ENCODE measurements around the gene RAB6B. TPM values are rescaled to one million over a fixed set of nuclear protein-coding genes. Genes with fewer than 3 reads are reported as not detected.

Gene RAB6B
- total RNA-seq, 1 donor = 0.52 TPM

- H3K4me1 ChIP-seq (ENCODE audit: insufficient read depth, low read length) = no peaks in the 10 kb centered on the region
- no peak overlapping the region for H3K4me3 ChIP-seq (ENCODE audit: low read length)
- no peaks in the 10 kb centered on the region for H3K9me3 ChIP-seq (ENCODE audit: low read depth, low read length)
- no peaks in the 10 kb centered on the region for H3K27me3 ChIP-seq (ENCODE audit: insufficient read depth, low read length)
Observed at GRCh38 chr3:133934996-133935842, 39.5 kb upstream of the RAB6B start.

DNA sequence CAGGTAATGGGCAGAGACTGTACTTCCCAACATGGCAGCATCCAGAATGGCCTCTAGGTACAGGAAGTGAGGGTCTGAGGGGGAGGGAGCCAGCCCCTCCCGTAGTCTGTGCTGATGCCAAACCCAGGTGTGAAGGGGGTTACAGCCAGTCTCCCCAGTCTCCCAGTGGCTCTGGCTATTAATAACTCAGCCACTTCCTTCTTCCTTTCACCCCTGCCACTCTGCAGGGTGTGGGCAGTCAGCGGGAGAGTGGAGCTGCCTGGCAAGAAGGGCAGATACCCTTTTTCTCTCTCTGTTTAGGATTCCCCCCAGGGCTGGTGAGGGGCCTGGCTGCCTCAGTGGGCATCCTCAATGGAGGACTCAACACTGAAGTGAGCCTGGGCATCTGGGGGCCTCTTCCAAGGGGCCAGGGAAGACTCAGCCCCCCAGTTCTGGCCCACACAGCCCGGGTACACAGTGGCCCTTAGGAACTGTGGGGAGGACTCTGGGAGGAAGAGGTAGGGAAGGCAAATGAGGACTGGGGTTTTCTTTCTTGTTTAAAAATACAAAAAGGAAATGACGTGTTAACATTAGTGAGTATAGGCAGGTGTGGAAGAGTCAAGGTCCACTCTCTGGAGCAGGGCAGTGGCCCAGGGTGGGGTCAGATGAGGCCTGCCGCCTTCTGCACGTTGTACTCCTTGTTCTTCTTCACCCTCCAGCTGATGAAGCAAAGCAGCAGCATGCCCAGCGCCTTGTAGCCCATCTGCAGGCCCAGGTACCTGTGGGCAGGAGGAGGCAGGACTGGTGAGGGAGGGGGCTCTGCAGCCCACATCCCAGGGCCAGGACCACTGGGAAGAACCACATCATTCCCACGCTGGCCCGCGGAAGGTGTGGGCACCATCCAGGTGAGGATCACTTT, 38.6 kb upstream of the RAB6B start:
- H3K4me1 ChIP-seq (ENCODE audit: insufficient read depth, low read length) = no peaks in the 10 kb centered on the region
- H3K9me3 ChIP-seq (ENCODE audit: low read depth, low read length) = no peaks in the 10 kb centered on the region
- no peak overlapping the region for H3K4me3 ChIP-seq (ENCODE audit: low read length)
- no peaks in the 10 kb centered on the region for H3K27me3 ChIP-seq (ENCODE audit: insufficient read depth, low read length)

DNA sequence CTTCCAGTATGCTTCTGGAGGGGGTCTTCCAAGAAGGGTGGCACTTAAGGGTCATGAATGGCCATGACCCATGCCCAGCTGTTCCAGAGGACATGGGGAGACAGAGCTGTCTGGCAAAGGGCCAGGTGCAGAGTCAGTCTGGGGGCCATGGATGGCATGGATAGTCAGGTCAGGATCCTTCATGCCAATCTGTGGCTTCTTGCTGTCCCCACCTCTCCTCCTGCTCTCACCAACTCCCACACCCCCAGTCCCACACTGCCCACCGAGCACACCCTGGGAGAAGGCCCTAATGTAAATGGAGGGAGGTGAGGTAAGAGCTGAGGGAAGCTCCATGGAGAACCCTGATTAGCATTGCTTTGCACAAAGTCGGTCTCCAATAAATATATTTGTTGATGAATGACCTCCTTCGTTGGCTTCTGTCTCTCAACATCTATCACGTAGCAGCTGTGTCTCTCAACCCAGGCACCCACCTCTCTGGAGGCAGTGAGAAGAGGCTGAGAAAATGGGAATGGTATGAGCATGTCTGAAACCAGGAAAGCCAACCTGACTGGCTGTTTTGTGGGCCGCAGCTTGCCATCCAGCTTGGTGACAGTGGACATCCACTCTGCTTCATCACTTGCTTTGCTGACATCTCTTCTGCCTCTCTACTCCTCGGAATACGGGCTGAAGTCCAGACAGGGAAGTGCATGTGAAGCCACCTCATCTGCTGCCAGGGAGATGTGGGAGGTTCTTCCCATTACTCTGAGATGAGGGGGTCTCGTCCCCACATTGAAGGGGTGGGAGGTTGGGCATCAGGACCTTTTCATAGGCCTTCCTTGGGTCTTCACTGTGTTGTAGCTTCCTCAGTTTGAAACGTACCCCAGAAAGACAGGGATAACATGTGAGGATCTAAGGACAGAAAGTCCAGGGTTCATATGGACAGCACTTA, 37.7 kb upstream of the RAB6B start:
- Histone ChIP-seq H3K27me3 (ENCODE audit: insufficient read depth, low read length) (peaks cover 3% of the 10 kb centered on the region), H3K4me3 (ENCODE audit: low read length) (no peak overlapping the region), H3K4me1 (ENCODE audit: insufficient read depth, low read length) (no peaks in the 10 kb centered on the region)

GRCh38 chr3:133932009-133932408, 36.3 kb upstream of the RAB6B start:
- Histone ChIP-seq H3K27me3 (ENCODE audit: insufficient read depth, low read length) (peaks cover 11% of the 10 kb centered on the region), H3K9me3 (ENCODE audit: low read depth, low read length) (no peaks in the 10 kb centered on the region), H3K4me1 (ENCODE audit: insufficient read depth, low read length) (peaks cover 12% of the 10 kb centered on the region), H3K4me3 (ENCODE audit: low read length) (no peak overlapping the region)

More for the DNA sequence above, 37.7 kb upstream of the RAB6B start:
- no peaks in the 10 kb centered on the region for H3K9me3 ChIP-seq (ENCODE audit: low read depth, low read length)

DNA sequence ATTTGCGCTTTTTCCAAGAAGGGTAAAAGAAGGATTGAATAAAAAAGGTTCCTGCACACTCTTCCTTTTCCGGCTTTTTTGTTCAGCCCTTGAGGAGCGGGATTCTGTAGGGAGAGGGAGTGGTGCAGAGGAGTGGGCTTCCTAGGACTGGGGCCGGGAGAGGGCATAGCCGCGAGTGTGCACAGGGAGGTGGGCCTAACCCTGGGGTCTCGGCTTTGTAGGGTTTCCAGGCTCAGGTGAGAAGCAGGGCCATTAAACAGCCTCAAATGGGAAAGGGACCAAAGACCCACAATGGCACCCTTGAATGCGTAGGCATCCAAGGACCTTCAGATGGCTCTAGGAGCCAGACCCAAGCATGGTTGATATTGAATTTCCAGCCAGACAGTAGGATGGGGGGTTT, 35.4 kb upstream of the RAB6B start:
- H3K4me1 ChIP-seq (ENCODE audit: insufficient read depth, low read length) = peaks cover 13% of the 10 kb centered on the region
- H3K4me3 ChIP-seq (ENCODE audit: low read length) = no peak overlapping the region
- H3K27me3 ChIP-seq (ENCODE audit: insufficient read depth, low read length) = peaks cover 12% of the 10 kb centered on the region
- H3K9me3 ChIP-seq (ENCODE audit: low read depth, low read length) = no peaks in the 10 kb centered on the region

DNA sequence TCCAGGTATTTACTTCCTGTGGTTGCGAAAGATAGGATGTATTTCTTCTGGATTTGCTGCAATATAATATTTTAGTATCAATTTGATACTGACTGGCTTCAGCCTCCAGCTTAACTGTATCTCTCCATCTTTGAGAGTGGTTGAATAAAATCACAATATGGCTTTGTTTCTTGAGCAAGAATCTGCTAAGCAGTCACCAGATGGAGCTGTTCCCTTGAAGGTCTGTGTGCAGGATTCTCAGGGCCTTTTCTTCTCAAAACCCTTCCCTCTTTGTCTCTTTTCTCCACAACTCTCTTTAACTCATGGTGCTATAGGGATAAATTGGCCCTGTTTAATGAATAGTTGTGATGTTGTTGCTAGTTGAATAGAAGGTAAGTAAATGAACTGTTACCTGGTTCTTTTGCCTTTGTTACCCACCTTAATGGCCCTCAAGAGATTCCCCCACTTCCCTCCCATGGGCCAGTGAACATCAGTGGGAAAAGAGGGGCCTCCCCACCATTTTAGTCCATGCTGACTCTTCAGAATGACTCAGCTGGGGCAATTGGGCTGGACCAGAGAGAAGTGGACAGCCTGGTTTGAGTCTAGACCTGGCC, 34.8 kb upstream of the RAB6B start:
- Histone ChIP-seq H3K4me3 (ENCODE audit: low read length) (no peak overlapping the region), H3K9me3 (ENCODE audit: low read depth, low read length) (no peaks in the 10 kb centered on the region), H3K27me3 (ENCODE audit: insufficient read depth, low read length) (peaks cover 12% of the 10 kb centered on the region), H3K4me1 (ENCODE audit: insufficient read depth, low read length) (peaks cover 13% of the 10 kb centered on the region)

GRCh38 chr3:133928903-133929607, 33.4 kb upstream of the RAB6B start:
- peaks cover 12% of the 10 kb centered on the region for H3K27me3 ChIP-seq (ENCODE audit: insufficient read depth, low read length)
- H3K4me1 ChIP-seq (ENCODE audit: insufficient read depth, low read length) = peaks cover 13% of the 10 kb centered on the region
- no peak overlapping the region for H3K4me3 ChIP-seq (ENCODE audit: low read length)
- no peaks in the 10 kb centered on the region for H3K9me3 ChIP-seq (ENCODE audit: low read depth, low read length)

- H3K4me3 ChIP-seq (ENCODE audit: low read length) = no peak overlapping the region
- peaks cover 12% of the 10 kb centered on the region for H3K27me3 ChIP-seq (ENCODE audit: insufficient read depth, low read length)
- H3K4me1 ChIP-seq (ENCODE audit: insufficient read depth, low read length) = peaks cover 13% of the 10 kb centered on the region
- no peaks in the 10 kb centered on the region for H3K9me3 ChIP-seq (ENCODE audit: low read depth, low read length)
Observed at GRCh38 chr3:133928136-133928893, 32.6 kb upstream of the RAB6B start.

DNA sequence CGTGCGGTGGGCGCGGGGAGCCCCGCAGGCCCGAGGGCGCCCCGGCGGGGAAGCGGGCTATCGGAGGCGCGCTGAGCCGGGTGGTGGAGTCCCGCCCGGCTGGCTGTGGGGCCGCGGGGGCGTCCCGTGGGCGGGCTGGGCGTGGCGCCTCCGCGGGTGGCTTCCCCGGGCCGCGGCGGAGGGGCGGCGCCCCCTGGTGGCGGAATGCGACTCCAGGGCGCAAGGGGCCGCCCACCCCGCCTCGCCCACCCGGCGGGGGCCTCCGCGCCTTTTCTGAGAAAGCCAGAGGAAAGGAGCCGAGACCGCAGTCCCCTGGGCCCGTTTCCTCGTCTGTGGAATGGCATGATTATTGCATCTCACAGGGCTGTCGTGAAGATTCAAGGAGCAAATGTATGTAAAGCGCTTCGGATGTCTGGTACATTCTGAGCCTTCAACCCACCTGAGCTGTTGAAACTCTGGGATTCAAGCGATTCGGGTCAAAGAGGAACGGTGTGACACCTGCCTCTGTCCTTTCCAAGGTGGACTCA, 31.9 kb upstream of the RAB6B start:
- Histone ChIP-seq H3K4me3 (ENCODE audit: low read length) (peak overlapping the region; percentile 18), H3K9me3 (ENCODE audit: low read depth, low read length) (no peaks in the 10 kb centered on the region), H3K27me3 (ENCODE audit: insufficient read depth, low read length) (peaks cover 12% of the 10 kb centered on the region), H3K4me1 (ENCODE audit: insufficient read depth, low read length) (peaks cover 13% of the 10 kb centered on the region)

GRCh38 chr3:133926736-133927539, 31.3 kb upstream of the RAB6B start:
- Histone ChIP-seq H3K27me3 (ENCODE audit: insufficient read depth, low read length) (peaks cover 12% of the 10 kb centered on the region), H3K4me1 (ENCODE audit: insufficient read depth, low read length) (peaks cover 13% of the 10 kb centered on the region), H3K4me3 (ENCODE audit: low read length) (peak overlapping the region; percentile 18), H3K9me3 (ENCODE audit: low read depth, low read length) (no peaks in the 10 kb centered on the region)

- Histone ChIP-seq H3K27me3 (ENCODE audit: insufficient read depth, low read length) (peaks cover 12% of the 10 kb centered on the region), H3K9me3 (ENCODE audit: low read depth, low read length) (no peaks in the 10 kb centered on the region), H3K4me3 (ENCODE audit: low read length) (no peak overlapping the region), H3K4me1 (ENCODE audit: insufficient read depth, low read length) (peaks cover 13% of the 10 kb centered on the region)
Observed at GRCh38 chr3:133925960-133926735, 30.5 kb upstream of the RAB6B start.

DNA sequence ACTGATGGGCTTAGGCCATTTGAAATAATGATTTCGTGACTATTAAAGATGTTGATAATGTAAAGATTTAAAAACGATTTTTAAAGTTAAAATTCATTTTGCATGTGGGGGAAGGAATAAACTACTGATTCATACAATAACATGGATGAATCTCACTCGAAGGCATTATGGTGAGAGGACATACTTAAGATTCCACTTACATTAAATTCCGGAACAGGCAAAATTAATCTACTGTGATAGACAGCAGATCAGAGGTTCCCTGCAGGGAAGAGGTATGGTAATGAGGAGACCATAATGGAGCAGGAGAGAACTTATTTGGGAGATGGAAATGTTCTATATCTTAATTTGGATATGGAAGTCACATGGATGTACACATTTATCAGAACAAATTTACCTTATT, 28.4 kb upstream of the RAB6B start:
- Histone ChIP-seq H3K9me3 (ENCODE audit: low read depth, low read length) (no peaks in the 10 kb centered on the region), H3K4me1 (ENCODE audit: insufficient read depth, low read length) (peaks cover 13% of the 10 kb centered on the region), H3K27me3 (ENCODE audit: insufficient read depth, low read length) (peaks cover 20% of the 10 kb centered on the region), H3K4me3 (ENCODE audit: low read length) (no peak overlapping the region)

Measured in mononuclear cell (primary cell).